ENCODE data around the gene XPNPEP1. TPM values are rescaled to one million over a fixed set of nuclear protein-coding genes. Genes with fewer than 3 reads are reported as not detected.

The XPNPEP1 gene
- total RNA-seq, 1 donor from 2014 or later, result 174 TPM

GRCh38 chr10:109947111-109947920 is 24.0 kb upstream of the XPNPEP1 start:
- no peak for DNase-seq (ENCODE audit: low read depth)

- DNase-seq (ENCODE audit: low read depth), result no peak
Measured at GRCh38 chr10:109946680-109947079, 23.4 kb upstream of the XPNPEP1 start.

- no peak for DNase-seq (ENCODE audit: low read depth)
Measured at GRCh38 chr10:109945473-109946177, 22.3 kb upstream of the XPNPEP1 start.

GRCh38 chr10:109944613-109945012 is 21.3 kb upstream of the XPNPEP1 start:
- DNase-seq (ENCODE audit: low read depth), result peak; percentile 37

- no peak for DNase-seq (ENCODE audit: low read depth)
Measured at GRCh38 chr10:109941236-109941862, 18.0 kb upstream of the XPNPEP1 start.

- no peak for DNase-seq (ENCODE audit: low read depth)
Measured at GRCh38 chr10:109940553-109940952, 17.2 kb upstream of the XPNPEP1 start.

GRCh38 chr10:109940117-109940516 is 16.8 kb upstream of the XPNPEP1 start:
- DNase-seq (ENCODE audit: low read depth), result no peak

GRCh38 chr10:109939315-109939961 is 16.1 kb upstream of the XPNPEP1 start:
- DNase-seq (ENCODE audit: low read depth), result no peak

GRCh38 chr10:109937460-109938065 is 14.3 kb upstream of the XPNPEP1 start:
- DNase-seq (ENCODE audit: low read depth), result no peak

GRCh38 chr10:109934958-109935793 is 11.9 kb upstream of the XPNPEP1 start:
- peak; percentile 83 for DNase-seq (ENCODE audit: low read depth)

GRCh38 chr10:109933984-109934565 is 10.8 kb upstream of the XPNPEP1 start:
- DNase-seq (ENCODE audit: low read depth), result no peak

- DNase-seq (ENCODE audit: low read depth), result no peak
Measured at GRCh38 chr10:109932968-109933367, 9.7 kb upstream of the XPNPEP1 start.

GRCh38 chr10:109932391-109932790 is 9.1 kb upstream of the XPNPEP1 start:
- no peak for DNase-seq (ENCODE audit: low read depth)

GRCh38 chr10:109931163-109931562 is 7.9 kb upstream of the XPNPEP1 start:
- DNase-seq (ENCODE audit: low read depth), result no peak

GRCh38 chr10:109929501-109930219 is 6.3 kb upstream of the XPNPEP1 start:
- no peak for DNase-seq (ENCODE audit: low read depth)

GRCh38 chr10:109928475-109928891 is 5.2 kb upstream of the XPNPEP1 start:
- DNase-seq (ENCODE audit: low read depth), result no peak

- DNase-seq (ENCODE audit: low read depth), result no peak
Measured at GRCh38 chr10:109926825-109927224, 3.5 kb upstream of the XPNPEP1 start.

GRCh38 chr10:109926061-109926745 is 2.9 kb upstream of the XPNPEP1 start:
- DNase-seq (ENCODE audit: low read depth), result no peak

Measured in myocyte (in vitro differentiated cells).